ENCODE measurements around the gene UBE2H.
"Not testable (repeated sequence)": the region's sequence is repeated elsewhere in the genome, so short reads cannot be mapped to it uniquely, and the experiment has no call there.

The UBE2H gene

GRCh38 chr7:129907122-129907736, 45.5 kb downstream of the UBE2H start:
- FAIRE-seq: no peak

- no peak for FAIRE-seq
Observed at GRCh38 chr7:129906700-129907099, 46.1 kb downstream of the UBE2H start.

- no peak for FAIRE-seq
Observed at GRCh38 chr7:129903935-129904334, 48.8 kb downstream of the UBE2H start.

GRCh38 chr7:129902788-129903422, 49.9 kb downstream of the UBE2H start:
- no peak for FAIRE-seq

GRCh38 chr7:129898502-129899160, 54.1 kb downstream of the UBE2H start:
- FAIRE-seq: no peak

- FAIRE-seq: no peak
Observed at GRCh38 chr7:129898007-129898406, 54.8 kb downstream of the UBE2H start.

GRCh38 chr7:129896568-129897382, 56.0 kb downstream of the UBE2H start:
- no peak for FAIRE-seq

- FAIRE-seq: not testable (repeated sequence)
Observed at GRCh38 chr7:129894184-129894583, 58.6 kb downstream of the UBE2H start.

GRCh38 chr7:129890090-129890489, 62.7 kb downstream of the UBE2H start:
- FAIRE-seq: no peak

GRCh38 chr7:129889133-129889844, 63.5 kb downstream of the UBE2H start:
- FAIRE-seq: peak; percentile 68

- no peak for FAIRE-seq
Observed at GRCh38 chr7:129887865-129888264, 64.9 kb downstream of the UBE2H start.

- FAIRE-seq: no peak
Observed at GRCh38 chr7:129886818-129887186, 66.0 kb downstream of the UBE2H start.

GRCh38 chr7:129886167-129886817, 66.5 kb downstream of the UBE2H start:
- FAIRE-seq: no peak

- FAIRE-seq: no peak
Observed at GRCh38 chr7:129884495-129884894, 68.3 kb downstream of the UBE2H start.

- FAIRE-seq: no peak
Observed at GRCh38 chr7:129883151-129883550, 69.6 kb downstream of the UBE2H start.

GRCh38 chr7:129882531-129882930, 70.2 kb downstream of the UBE2H start:
- FAIRE-seq: no peak

GRCh38 chr7:129877146-129877792, 75.5 kb downstream of the UBE2H start:
- FAIRE-seq: peak; percentile 94

GRCh38 chr7:129875745-129876411, 76.9 kb downstream of the UBE2H start:
- no peak for FAIRE-seq

GRCh38 chr7:129875160-129875559, 77.6 kb downstream of the UBE2H start:
- peak; percentile 72 for FAIRE-seq

- FAIRE-seq: no peak
Observed at GRCh38 chr7:129874722-129875121, 78.0 kb downstream of the UBE2H start.

GRCh38 chr7:129872054-129872453, 80.7 kb downstream of the UBE2H start:
- FAIRE-seq: no peak

All from islet of Langerhans (tissue), 1 donor.